Measurements from ENCODE around the gene TMEM158.
A peak's percentile ranks its signal among the peaks of the same experiment; 100 is the strongest.

TMEM158 gene

GRCh38 chr3:45185052-45185451 lies 41.0 kb downstream of the TMEM158 start:
- Histone ChIP-seq H2BK120ac (ENCODE audit: insufficient read depth, low read length, poor library complexity) (no peak overlapping the region), H3K4me1 (ENCODE audit: control insufficient read depth in 1 of 2, insufficient read depth in 2 of 2, low read length in 2 of 2) (peaks cover 16 to 20% of the 10 kb centered on the region in 2 experiments), H3K14ac (ENCODE audit: low read length) (no peak overlapping the region), H3K18ac (ENCODE audit: low read length) (no peak overlapping the region), H3K27ac (ENCODE audit: low read depth, low read length) (no peak overlapping the region), H2AFZ (ENCODE audit: insufficient read depth, low read length, poor library complexity) (no peak overlapping the region), H3K36me3 (ENCODE audit: control insufficient read depth in 1 of 2, insufficient read depth in 2 of 2, low read length in 2 of 2) (no peaks in the 10 kb centered on the region), H3K9ac (ENCODE audit: low read length) (no peak overlapping the region), H3K23ac (ENCODE audit: low read length) (no peak overlapping the region), H2BK5ac (ENCODE audit: low read depth, low read length, poor library complexity) (no peak overlapping the region), H2BK12ac (ENCODE audit: low read length) (no peak overlapping the region), H4K8ac (ENCODE audit: low read depth, low read length) (no peak overlapping the region), H2AK5ac (ENCODE audit: low read length) (no peak overlapping the region), H3K4ac (ENCODE audit: low read depth, low read length) (no peak overlapping the region), H3K9me3 (ENCODE audit: insufficient read depth, low read depth, low read length) (no peaks in the 10 kb centered on the region), H3K27me3 (ENCODE audit: insufficient read depth, low read length) (no peaks in the 10 kb centered on the region), H3K79me2 (ENCODE audit: control insufficient read depth, insufficient read depth, low read length, poor library complexity) (no peaks in the 10 kb centered on the region), H3K4me3 (ENCODE audit: low read depth, low read length) (no peak overlapping the region), H3K4me2 (ENCODE audit: low read length) (no peak overlapping the region), H4K91ac (ENCODE audit: low read depth, low read length) (no peak overlapping the region), H4K12ac (ENCODE audit: low read depth, low read length) (no peak overlapping the region), H3K79me1 (ENCODE audit: low read length) (peaks cover 8% of the 10 kb centered on the region)
- DNase-seq: no peak
- WGBS (ENCODE audit: extremely low coverage, insufficient coverage, insufficient read length): no CpG with 5 or more reads among the region's 2 CpGs

- Histone ChIP-seq H3K9ac (ENCODE audit: low read length) (no peak overlapping the region), H3K14ac (ENCODE audit: low read length) (peak overlapping the region; percentile 40), H3K79me2 (ENCODE audit: control insufficient read depth, insufficient read depth, low read length, poor library complexity) (no peaks in the 10 kb centered on the region), H3K4ac (ENCODE audit: low read depth, low read length) (no peak overlapping the region), H4K8ac (ENCODE audit: low read depth, low read length) (peak overlapping the region; percentile 40), H2BK120ac (ENCODE audit: insufficient read depth, low read length, poor library complexity) (peak overlapping the region; percentile 18), H4K12ac (ENCODE audit: low read depth, low read length) (no peak overlapping the region), H3K9me3 (ENCODE audit: insufficient read depth, low read depth, low read length) (no peaks in the 10 kb centered on the region), H3K18ac (ENCODE audit: low read length) (no peak overlapping the region), H2BK12ac (ENCODE audit: low read length) (peak overlapping the region; percentile 45), H4K91ac (ENCODE audit: low read depth, low read length) (peak overlapping the region; percentile 11), H3K27ac (ENCODE audit: low read depth, low read length) (peak overlapping the region; percentile 9), H3K79me1 (ENCODE audit: low read length) (peaks cover 8% of the 10 kb centered on the region), H2BK5ac (ENCODE audit: low read depth, low read length, poor library complexity) (peak overlapping the region; percentile 18), H3K27me3 (ENCODE audit: insufficient read depth, low read length) (no peaks in the 10 kb centered on the region), H3K4me2 (ENCODE audit: low read length) (no peak overlapping the region), H3K23ac (ENCODE audit: low read length) (no peak overlapping the region), H3K36me3 (ENCODE audit: control insufficient read depth in 1 of 2, insufficient read depth in 2 of 2, low read length in 2 of 2) (no peaks in the 10 kb centered on the region), H3K4me1 (ENCODE audit: control insufficient read depth in 1 of 2, insufficient read depth in 2 of 2, low read length in 2 of 2) (peaks cover 16 to 25% of the 10 kb centered on the region in 2 experiments), H2AFZ (ENCODE audit: insufficient read depth, low read length, poor library complexity) (no peak overlapping the region), H3K4me3 (ENCODE audit: low read depth, low read length) (no peak overlapping the region), H2AK5ac (ENCODE audit: low read length) (peak overlapping the region; percentile 19)
- WGBS (ENCODE audit: extremely low coverage, insufficient coverage, insufficient read length): no CpG with 5 or more reads among the region's 7 CpGs
- no peak for DNase-seq
Observed at GRCh38 chr3:45183872-45184262, 42.2 kb downstream of the TMEM158 start.

GRCh38 chr3:45182915-45183871 lies 42.9 kb downstream of the TMEM158 start:
- H2AK5ac ChIP-seq (ENCODE audit: low read length): no peak overlapping the region
- H3K9me3 ChIP-seq (ENCODE audit: insufficient read depth, low read depth, low read length): no peaks in the 10 kb centered on the region
- no peaks in the 10 kb centered on the region for H3K36me3 ChIP-seq (ENCODE audit: control insufficient read depth in 1 of 2, insufficient read depth in 2 of 2, low read length in 2 of 2)
- no peak overlapping the region for H2AFZ ChIP-seq (ENCODE audit: insufficient read depth, low read length, poor library complexity)
- peak overlapping the region; percentile 47 for H2BK12ac ChIP-seq (ENCODE audit: low read length)
- H3K9ac ChIP-seq (ENCODE audit: low read length): no peak overlapping the region
- H3K27ac ChIP-seq (ENCODE audit: low read depth, low read length): peak overlapping the region; percentile 71
- H3K4me3 ChIP-seq (ENCODE audit: low read depth, low read length): no peak overlapping the region
- H3K4me2 ChIP-seq (ENCODE audit: low read length): peak overlapping the region; percentile 46
- H4K91ac ChIP-seq (ENCODE audit: low read depth, low read length): peak overlapping the region; percentile 29
- H3K14ac ChIP-seq (ENCODE audit: low read length): peak overlapping the region; percentile 40
- no peak overlapping the region for H3K4ac ChIP-seq (ENCODE audit: low read depth, low read length)
- peak overlapping the region; percentile 18 for H2BK120ac ChIP-seq (ENCODE audit: insufficient read depth, low read length, poor library complexity)
- H3K79me2 ChIP-seq (ENCODE audit: control insufficient read depth, insufficient read depth, low read length, poor library complexity): no peaks in the 10 kb centered on the region
- no peak overlapping the region for H3K18ac ChIP-seq (ENCODE audit: low read length)
- no peak overlapping the region for H4K12ac ChIP-seq (ENCODE audit: low read depth, low read length)
- no peak overlapping the region for H4K8ac ChIP-seq (ENCODE audit: low read depth, low read length)
- DNase-seq: peak; percentile 53 to 64
- H3K79me1 ChIP-seq (ENCODE audit: low read length): peaks cover 8% of the 10 kb centered on the region
- peaks cover 16 to 26% of the 10 kb centered on the region in 2 experiments for H3K4me1 ChIP-seq (ENCODE audit: control insufficient read depth in 1 of 2, insufficient read depth in 2 of 2, low read length in 2 of 2)
- H3K23ac ChIP-seq (ENCODE audit: low read length): no peak overlapping the region
- no peaks in the 10 kb centered on the region for H3K27me3 ChIP-seq (ENCODE audit: insufficient read depth, low read length)
- H2BK5ac ChIP-seq (ENCODE audit: low read depth, low read length, poor library complexity): peak overlapping the region; percentile 18
- no CpG with 5 or more reads among the region's 7 CpGs for whole genome bisulfite sequencing (ENCODE audit: extremely low coverage, insufficient coverage, insufficient read length)

GRCh38 chr3:45181496-45181895 lies 44.6 kb downstream of the TMEM158 start:
- no peak overlapping the region for H3K4me2 ChIP-seq (ENCODE audit: low read length)
- H3K79me2 ChIP-seq (ENCODE audit: control insufficient read depth, insufficient read depth, low read length, poor library complexity): no peaks in the 10 kb centered on the region
- no peak overlapping the region for H4K91ac ChIP-seq (ENCODE audit: low read depth, low read length)
- no peak overlapping the region for H3K27ac ChIP-seq (ENCODE audit: low read depth, low read length)
- peaks cover 16 to 26% of the 10 kb centered on the region in 2 experiments for H3K4me1 ChIP-seq (ENCODE audit: control insufficient read depth in 1 of 2, insufficient read depth in 2 of 2, low read length in 2 of 2)
- no peak overlapping the region for H3K4ac ChIP-seq (ENCODE audit: low read depth, low read length)
- H2AFZ ChIP-seq (ENCODE audit: insufficient read depth, low read length, poor library complexity): no peak overlapping the region
- no peak overlapping the region for H3K4me3 ChIP-seq (ENCODE audit: low read depth, low read length)
- H2BK5ac ChIP-seq (ENCODE audit: low read depth, low read length, poor library complexity): no peak overlapping the region
- no peaks in the 10 kb centered on the region for H3K36me3 ChIP-seq (ENCODE audit: control insufficient read depth in 1 of 2, insufficient read depth in 2 of 2, low read length in 2 of 2)
- H3K27me3 ChIP-seq (ENCODE audit: insufficient read depth, low read length): no peaks in the 10 kb centered on the region
- H3K9me3 ChIP-seq (ENCODE audit: insufficient read depth, low read depth, low read length): no peaks in the 10 kb centered on the region
- H2AK5ac ChIP-seq (ENCODE audit: low read length): no peak overlapping the region
- no peak overlapping the region for H4K8ac ChIP-seq (ENCODE audit: low read depth, low read length)
- no peak overlapping the region for H3K18ac ChIP-seq (ENCODE audit: low read length)
- WGBS (ENCODE audit: extremely low coverage, insufficient coverage, insufficient read length): no CpG with 5 or more reads among the region's 5 CpGs
- H3K79me1 ChIP-seq (ENCODE audit: low read length): peaks cover 8% of the 10 kb centered on the region
- H3K23ac ChIP-seq (ENCODE audit: low read length): no peak overlapping the region
- no peak overlapping the region for H3K9ac ChIP-seq (ENCODE audit: low read length)
- no peak for DNase-seq
- no peak overlapping the region for H2BK120ac ChIP-seq (ENCODE audit: insufficient read depth, low read length, poor library complexity)
- no peak overlapping the region for H2BK12ac ChIP-seq (ENCODE audit: low read length)
- no peak overlapping the region for H3K14ac ChIP-seq (ENCODE audit: low read length)
- no peak overlapping the region for H4K12ac ChIP-seq (ENCODE audit: low read depth, low read length)

All from trophoblast cell (in vitro differentiated cells and primary cell).